Keratinocyte (primary cell): ENCODE measurements around the gene PPP1R37.

Source experiments
- EZH2 ChIP-seq: IDR thresholded peaks from one replicate; pipeline ENCODE4 v1.6.1; 2012; ENCODE audit warnings: inconsistent platforms, mild to moderate bottlenecking, low read length, moderate library complexity
- TF ChIP-seq, protein P1 (sequence below), 3 experiments: IDR thresholded peaks in 1 of 3; conservative IDR thresholded peaks in 1 of 3; optimal IDR thresholded peaks in 1 of 3; 2 replicates in 2 of 3; 3 replicates in 1 of 3; pipeline versions ENCODE3 to v1.5.1; 2011; ENCODE audit warnings: low read length in 3 of 3, mild to moderate bottlenecking in 3 of 3, moderate library complexity in 2 of 3, control low read depth in 1 of 3, inconsistent platforms in 1 of 3; ENCODE audit not compliant: insufficient read depth in 2 of 3; ENCODE audit errors: extremely low read depth in 1 of 3

DNA sequence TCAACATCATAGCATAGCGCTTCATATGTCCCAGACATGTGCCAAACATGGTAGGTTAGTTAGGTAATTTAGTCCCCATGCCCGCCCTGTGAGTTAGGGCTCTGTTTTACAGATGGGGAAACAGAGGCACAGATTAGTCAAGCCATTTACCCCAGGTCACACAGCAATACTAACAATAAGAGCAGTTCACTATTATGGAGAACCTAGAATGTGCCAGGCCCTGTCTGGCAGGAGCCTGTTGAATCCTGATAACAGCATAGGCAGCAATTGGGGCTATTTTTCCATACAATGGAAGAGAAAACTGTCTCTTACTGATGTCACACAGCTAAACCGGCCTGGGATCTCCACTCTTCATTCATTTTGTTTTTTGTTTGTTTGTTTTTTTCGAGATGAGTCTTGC, 6.5 kb upstream of the PPP1R37 start:
- TF ChIP-seq, protein P1, sequence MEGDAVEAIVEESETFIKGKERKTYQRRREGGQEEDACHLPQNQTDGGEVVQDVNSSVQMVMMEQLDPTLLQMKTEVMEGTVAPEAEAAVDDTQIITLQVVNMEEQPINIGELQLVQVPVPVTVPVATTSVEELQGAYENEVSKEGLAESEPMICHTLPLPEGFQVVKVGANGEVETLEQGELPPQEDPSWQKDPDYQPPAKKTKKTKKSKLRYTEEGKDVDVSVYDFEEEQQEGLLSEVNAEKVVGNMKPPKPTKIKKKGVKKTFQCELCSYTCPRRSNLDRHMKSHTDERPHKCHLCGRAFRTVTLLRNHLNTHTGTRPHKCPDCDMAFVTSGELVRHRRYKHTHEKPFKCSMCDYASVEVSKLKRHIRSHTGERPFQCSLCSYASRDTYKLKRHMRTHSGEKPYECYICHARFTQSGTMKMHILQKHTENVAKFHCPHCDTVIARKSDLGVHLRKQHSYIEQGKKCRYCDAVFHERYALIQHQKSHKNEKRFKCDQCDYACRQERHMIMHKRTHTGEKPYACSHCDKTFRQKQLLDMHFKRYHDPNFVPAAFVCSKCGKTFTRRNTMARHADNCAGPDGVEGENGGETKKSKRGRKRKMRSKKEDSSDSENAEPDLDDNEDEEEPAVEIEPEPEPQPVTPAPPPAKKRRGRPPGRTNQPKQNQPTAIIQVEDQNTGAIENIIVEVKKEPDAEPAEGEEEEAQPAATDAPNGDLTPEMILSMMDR (optimal IDR thresholded peaks at IDR 0.05 in 1 of 3, IDR thresholded peaks at IDR 0.05 in 1 of 3, conservative IDR thresholded peaks at IDR 0.05 in 1 of 3; ENCODE audit: extremely low read depth in 1 of 3, insufficient read depth in 2 of 3, low read length in 3 of 3): no peak
- TF ChIP-seq EZH2: no peak
